GM18505 (cell line): Measurements from ENCODE around the gene KLHL40.

Experiments
- ATAC-seq: cut with Tn5 transposase; IDR thresholded peaks from one replicate; pipeline ENCODE4 v1.9.1; 2021; ENCODE audit not compliant: unreplicated experiment
- POLR2A ChIP-seq: IDR thresholded peaks from 4 replicates; pipeline ENCODE4 v1.6.1; 2011; ENCODE audit warnings: borderline replicate concordance; ENCODE audit not compliant: insufficient read depth, insufficient read length; ENCODE audit errors: extremely low read depth

KLHL40 gene

DNA sequence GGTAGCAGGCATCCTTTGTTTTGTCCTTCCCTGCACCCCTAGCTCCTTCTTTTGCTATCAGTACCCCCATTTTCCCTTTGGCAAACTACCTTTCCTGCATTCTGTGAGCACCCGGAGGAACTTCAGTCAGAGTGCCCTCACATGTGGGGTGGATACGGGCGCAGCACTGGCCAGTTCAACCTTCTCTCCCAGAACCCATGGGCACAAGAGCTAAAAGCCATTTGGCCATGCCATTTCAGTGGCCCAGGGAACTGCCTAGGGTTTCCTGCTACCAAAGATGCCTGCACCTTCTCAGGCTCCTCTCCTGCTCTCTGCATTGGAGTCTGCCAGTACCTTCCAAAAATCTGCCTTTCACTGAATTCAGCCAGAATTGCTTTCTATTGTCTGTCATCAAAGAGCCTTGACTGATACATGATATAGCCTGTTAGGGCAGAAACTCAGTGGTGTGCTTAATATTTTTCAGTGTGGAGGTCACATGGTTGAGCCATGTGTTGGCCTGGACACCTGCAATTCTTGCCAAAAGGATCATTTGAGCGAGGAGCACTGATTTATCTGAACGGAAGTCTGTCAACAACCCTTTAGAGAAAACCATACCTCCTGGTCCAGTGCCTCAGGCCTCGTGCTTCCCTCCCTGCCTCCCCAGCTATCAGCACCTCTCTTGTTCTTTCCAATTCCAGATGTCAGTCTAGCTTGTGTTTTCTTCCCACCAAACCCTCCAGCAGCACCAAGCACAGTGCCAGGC lies 44.2 kb downstream of the KLHL40 start:
- no peak for ATAC-seq
- TF ChIP-seq POLR2A = no peak

DNA sequence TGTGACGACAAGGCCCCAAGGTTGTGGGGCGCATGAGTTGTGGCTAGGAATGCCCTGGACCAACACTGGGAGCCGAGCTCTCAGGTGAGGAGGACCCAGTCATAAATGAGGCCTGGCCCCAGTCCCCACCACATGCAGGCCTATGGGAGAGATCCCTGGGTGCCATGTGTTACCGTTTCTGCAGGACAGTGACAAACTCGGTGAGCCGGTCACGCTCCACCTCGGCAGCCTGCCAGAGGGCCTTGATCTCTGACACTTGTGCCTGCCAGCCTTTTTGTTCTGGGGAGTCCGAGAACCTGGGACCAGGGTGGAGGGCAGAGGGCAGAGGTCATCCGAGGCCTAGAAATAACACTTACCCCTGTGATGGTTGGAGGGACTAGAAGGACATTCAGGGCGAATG lies 45.0 kb downstream of the KLHL40 start:
- no peak for ATAC-seq
- no peak for TF ChIP-seq POLR2A

DNA sequence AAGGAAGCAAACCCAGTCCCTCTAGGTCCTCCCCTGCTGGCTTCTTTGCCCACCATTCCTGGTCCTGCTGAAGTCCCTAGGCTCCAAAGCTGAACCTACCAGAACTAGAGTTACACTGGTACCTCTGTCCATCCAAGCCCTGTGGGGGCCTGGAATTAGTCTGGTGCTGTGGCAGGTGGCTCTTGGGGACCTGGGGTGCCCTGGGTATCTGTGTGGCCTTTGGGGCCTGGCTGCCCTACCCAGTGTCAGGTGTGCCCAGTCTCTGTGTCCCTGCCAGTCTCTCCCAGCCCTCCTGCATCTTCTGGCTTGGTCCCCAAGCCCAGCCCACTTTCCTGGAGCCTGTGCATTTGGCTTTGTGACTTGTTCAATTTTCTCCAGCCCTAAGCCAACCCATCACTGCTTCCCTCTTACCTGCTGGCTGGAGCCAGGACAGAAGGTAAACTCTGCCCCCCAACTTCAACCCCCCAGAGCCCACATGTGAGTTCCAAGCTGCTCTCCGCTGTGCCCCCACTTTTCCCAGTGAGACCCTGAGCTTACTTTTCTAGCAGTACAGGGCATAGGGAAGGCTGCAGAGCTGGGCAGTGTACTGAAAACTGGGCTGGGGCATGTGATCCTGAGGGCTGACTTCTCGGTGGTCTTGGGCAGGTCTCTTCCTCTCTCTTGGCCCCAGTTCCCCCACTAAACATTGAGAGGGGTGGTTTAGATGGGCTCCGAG lies 45.5 kb downstream of the KLHL40 start:
- TF ChIP-seq POLR2A = no peak
- no peak for ATAC-seq

DNA sequence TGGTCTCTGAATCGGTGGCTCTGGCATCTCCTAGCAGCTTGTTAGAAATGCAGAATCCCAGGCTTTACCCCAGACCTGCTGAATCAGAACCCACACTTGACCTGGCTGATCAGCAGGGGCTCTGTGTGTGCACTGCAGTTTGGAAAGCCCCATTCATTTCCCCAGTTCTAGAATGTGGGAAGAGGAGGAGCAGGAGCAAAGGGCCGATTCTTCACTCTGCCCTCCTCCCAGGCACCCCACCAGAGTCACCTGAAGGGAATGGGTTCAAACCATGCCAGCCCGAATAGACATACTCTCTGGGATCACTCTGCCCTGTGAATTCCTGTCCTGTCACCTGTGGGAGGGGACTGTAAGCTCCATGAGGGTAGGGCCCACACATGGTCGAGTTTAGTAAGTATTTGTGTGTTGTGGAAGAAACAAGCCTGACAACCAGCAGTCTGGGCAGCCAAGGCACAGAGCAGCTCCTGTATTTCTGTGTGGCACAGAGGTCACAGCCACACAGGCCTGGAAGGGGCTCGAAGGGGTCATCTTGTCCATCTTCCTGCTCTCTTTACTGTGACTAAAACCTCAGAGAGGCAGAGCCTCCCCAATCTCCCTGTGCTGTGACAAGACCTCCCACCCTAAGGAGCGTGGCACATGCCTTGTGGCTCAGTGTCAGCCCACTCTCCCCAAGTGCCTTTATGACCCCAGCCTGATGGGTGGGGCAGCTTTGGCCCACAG lies 46.3 kb downstream of the KLHL40 start:
- no peak for TF ChIP-seq POLR2A
- no peak for ATAC-seq

DNA sequence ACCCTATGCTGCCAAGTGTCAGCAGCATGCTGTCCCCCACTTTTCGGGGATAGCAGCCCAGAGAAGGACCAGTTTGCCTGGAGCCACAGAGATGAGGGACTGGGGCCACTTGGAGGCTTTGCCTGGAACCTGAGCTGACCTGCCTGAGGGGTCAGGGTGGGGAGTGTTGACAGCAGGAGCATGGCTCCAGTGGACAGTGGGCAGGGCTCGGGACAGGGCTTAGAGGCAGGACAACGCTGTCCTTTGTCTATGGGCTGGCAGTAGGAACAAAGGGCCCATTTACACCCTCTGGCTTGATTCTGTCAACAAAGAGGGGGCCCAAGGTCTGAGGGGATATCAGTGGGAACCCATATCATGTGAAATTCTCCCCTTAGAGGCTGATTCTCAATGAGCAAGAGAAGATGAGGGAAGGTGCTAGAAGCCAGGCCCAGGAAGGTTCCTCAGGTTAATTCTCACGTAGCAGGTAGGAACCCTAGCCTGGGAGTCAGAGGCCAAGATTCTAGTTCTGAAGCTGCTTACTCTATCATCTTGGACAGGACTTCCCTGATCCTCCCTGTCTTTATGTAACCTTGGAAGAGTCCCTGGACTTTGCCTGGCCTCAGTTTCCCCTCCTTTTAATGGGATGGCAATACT lies 47.0 kb downstream of the KLHL40 start:
- TF ChIP-seq POLR2A = no peak
- ATAC-seq = no peak

DNA sequence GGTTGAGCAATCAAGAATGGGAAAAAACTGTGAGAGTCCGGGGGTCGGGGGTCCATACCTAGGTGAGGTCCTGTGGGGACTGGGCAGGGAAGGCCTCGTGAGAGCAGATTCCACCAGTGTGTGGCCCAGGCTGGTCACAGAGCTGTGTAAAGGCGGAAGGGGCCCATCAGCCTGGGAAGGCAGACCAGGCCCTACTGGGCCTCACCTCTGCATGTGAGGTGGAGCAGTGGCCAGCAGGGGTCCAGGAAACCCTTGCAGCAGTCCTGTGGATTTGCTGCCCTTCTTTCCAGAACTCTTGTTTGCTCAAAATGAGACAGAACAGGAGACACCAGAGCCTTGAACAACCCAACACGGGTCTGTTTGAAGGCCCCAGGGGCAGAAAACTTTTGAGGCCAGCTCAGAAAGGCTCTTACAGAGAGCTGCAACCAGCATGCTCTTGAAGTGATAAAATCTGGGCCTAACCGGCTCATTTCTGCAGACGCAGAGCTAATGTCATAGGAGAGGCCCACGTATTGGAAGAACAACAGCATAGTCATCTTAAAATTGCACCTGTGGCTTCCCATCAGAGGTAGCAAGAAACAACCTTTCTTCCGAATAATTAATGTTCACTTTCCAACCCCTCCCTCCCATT lies 47.6 kb downstream of the KLHL40 start:
- ATAC-seq = no peak
- TF ChIP-seq POLR2A = no peak

DNA sequence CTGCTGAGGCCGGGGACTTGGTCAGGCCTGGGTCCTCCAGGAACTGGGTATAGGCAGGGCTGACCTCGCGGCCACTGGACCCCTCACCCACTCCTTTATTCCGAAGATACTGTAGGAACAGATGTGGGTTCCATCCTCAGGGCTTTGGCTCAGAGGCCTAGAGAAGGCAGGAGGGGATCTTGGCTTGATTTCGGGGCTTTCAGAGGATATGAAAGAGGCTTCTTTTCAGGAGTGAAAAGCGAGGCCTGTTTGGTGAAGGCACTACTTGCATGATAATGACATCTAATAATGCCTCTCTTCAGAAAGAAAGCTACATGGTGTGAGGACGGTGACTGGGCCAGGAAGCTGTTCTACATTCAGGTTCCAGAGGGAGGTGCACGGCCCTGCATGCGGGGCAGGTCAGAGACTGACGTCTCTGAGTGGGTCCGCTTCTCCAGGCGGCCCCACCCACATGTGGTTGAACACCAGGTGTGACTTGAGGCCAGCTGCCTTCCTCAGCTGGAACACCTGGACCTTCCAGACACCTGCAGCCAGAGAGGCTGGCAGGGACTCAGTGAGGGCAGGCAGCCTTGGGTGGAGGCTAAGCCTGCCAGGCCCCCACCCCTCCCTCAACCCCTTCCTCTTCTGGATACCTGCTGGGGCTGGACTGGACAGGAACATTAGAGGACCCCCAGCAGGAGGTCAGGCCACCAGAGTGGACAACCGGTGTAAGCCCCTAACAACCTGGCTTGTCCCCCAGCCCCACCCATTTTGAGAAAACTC lies 48.3 kb downstream of the KLHL40 start:
- TF ChIP-seq POLR2A = no peak
- ATAC-seq = no peak

DNA sequence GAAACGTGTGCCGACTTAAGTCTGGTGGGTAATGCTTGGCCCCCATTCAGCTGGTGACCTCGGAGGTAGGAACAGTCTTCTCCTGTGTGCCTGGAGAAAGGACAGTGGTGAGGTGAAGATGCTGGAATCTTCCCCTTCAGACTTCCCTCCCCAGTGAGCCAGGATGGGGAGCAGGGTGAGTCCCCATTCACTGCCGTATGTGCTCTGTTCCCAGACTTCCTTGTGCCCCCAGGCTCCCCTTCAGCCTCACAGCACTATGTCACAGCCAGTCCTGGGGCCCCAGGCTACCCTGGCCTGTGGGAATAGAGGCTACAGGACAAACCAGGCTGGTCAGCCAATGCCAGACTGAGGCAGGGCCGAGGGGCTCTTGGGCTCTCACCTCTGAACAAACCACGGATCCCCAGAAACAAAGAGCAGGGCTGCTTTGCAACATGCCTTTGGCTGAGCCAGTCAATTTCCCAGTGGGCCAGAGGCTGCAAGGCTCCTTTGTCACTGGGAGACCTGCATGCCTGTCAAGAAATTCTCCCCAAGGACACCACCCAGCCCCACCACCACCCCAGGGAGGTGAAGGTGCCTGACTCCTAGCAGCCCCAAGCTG lies 49.0 kb downstream of the KLHL40 start:
- no peak for ATAC-seq
- TF ChIP-seq POLR2A = no peak

DNA sequence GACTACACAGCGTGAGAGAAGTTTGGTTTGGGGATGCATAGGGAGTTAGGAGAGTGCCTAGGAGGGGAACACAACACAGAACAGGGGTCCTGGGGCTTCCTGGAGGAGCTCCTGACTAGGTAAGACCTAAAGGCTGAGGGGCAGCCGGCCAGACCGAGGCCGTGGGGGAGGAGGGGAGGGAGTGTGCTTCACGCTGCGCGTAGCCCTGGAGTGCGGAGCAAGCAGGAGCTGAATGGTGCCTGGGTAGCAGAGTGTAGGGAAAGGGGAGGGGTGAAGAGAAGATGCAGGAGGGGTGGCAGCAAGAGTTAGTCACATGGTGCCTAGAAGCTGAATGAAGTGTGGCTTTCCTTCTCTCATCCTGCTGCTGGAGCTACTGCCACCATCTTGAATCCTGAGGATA lies 49.7 kb downstream of the KLHL40 start:
- TF ChIP-seq POLR2A = no peak
- ATAC-seq = no peak

DNA sequence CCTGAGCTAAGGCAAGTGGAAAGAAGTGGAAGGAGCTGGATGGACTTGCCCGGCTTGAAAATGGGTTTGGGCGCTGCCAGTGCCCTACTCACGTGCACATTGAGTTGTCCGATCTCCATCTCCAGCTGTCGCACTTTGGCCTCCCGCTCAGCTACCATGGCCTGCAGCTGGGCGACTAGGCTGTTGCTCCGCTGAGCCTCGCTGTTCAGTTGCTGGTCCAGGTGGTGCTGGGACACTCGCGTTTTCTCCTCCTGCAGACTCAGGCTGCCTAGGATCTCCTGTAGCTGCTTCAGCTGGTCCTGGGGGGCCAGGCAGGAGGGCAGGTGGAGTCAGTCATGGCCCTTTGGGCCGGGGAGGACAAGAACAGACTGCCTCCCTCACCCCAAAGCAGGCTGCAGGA lies 50.3 kb downstream of the KLHL40 start:
- ATAC-seq = no peak
- TF ChIP-seq POLR2A = no peak

DNA sequence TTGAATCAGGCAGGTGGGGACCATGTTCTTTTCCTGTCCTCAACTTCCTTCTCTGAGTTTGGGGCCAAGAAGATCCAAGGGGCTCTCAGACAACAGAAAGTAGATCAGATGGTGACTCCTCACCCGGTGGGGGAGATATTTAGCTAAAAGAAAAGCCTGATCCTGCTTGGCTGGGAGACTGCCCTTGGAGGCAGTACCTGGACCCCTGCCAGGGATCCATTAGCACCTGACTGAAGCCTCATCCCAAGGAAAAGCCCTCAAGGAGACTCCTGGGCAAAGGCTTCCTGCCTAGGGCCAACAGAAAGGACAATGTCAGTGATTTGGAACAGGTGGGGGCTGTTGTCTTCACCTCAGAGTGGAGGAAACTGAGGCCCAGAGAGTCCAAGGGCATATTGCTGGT lies 50.7 kb downstream of the KLHL40 start:
- no peak for TF ChIP-seq POLR2A
- ATAC-seq = no peak

DNA sequence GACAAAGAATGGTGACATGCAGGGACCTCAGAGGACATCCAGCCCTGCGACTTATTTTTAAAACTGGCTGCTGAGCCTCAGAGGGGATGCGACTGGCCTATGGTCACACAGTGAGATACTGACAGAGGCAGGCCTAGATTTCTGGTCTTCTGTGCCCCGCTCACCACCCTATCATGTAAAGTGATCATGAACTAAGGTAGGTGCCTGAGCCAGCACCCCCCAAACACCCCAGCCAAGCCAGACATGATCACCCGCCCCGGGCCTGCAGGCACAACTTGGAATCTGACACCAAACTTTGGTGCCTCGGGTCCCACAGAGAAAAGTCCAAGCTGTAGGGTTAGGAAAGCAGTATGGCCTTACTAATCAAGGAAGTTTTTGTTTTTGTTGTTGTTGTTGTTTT lies 51.2 kb downstream of the KLHL40 start:
- no peak for ATAC-seq
- no peak for TF ChIP-seq POLR2A

DNA sequence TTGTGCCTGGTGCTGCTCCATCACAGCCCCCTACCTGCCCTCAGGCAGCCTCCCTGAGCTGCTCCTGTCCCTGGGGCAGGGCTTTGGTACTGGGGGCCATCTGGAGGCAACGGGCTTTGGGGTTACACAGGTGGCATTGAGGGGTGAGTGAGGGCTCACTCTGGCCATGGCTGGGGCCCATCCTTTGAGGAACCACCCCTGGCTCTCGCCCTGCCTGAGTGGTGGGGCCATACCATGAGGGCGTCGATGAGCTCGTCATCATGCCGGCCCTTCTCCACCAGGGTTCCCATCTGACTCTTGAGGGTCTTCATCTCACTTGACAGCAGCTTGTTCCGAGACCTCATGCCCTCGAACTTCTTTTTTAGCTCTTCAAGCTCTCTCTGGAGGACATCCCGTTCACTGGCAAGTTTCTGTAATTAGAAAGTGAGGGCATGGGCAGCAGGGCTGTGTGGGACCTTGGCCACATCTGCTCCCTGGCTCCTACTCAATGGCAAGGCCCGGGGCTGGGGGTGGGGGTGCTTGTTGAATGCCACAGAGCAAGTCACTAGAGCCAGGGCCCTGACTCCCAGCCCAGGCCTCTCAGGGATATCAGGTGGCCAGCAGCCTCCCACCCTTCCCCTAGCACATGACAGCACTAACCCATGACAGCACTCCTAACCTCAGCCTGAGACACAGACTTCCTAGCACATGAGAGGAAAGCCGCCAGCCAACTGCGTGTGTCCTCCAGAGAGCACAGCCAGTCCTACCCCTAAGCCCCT lies 54.2 kb downstream of the KLHL40 start:
- ATAC-seq = no peak

More for the DNA sequence above, 54.2 kb downstream of the KLHL40 start:
- no peak for TF ChIP-seq POLR2A
